Stimulated activated naive CD4-positive, alpha-beta T cell (primary cell): Measurements from ENCODE around the gene NTRK2.
"Not testable (repeated sequence)": the region's sequence is repeated elsewhere in the genome, so short reads cannot be mapped to it uniquely, and the experiment has no call there.

ENCODE experiments used
- DNase-seq, 6 experiments: peaks; one replicate each; lab custom pipeline; 2025; lab: John Stamatoyannopoulos, UW

The NTRK2 gene

GRCh38 chr9:85067792-85068191 is 398.3 kb downstream of the NTRK2 start:
- DNase-seq: no peak

- DNase-seq: not testable (repeated sequence)
These were observed 399.9 kb downstream of the NTRK2 start for GRCh38 chr9:85069421-85069820.
